ENCODE measurements around the gene RAB21.

The RAB21 gene

DNA sequence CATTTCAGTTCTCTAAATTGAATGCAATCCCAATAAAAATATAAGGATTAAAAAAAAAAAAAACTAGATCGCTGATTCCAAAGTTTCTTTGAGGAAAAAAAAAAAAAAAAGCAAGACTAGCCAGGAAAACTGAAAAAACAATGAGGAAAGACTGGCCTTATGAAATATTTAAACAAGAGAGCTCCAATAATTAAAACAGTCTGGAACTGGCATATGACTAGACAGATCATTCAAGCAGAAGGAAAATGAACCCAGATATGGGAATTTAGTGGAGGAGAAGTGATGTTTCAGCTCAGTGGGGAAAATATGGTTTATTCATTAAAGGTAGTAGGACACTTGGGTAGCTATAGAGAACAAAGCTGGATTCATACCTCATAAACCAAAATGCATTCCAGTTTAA, 42.9 kb downstream of the RAB21 start:
- TF ChIP-seq CEBPB (IDR thresholded peaks at IDR 0.05) (no peak), FOXM1 (IDR thresholded peaks at IDR 0.05; ENCODE audit: borderline replicate concordance, low read depth) (no peak), TAF1 (IDR thresholded peaks at IDR 0.05; ENCODE audit: low read depth) (no peak), TCF12 (IDR thresholded peaks at IDR 0.05; ENCODE audit: low read depth) (no peak), NFIC (IDR thresholded peaks at IDR 0.05) (no peak), RAD21 (IDR thresholded peaks at IDR 0.05; ENCODE audit: low read depth) (no peak), EGR1 (IDR thresholded peaks at IDR 0.05) (no peak), YY1 (IDR thresholded peaks at IDR 0.05; ENCODE audit: low read depth) (no peak), MAX (IDR thresholded peaks at IDR 0.05) (no peak), REST (IDR thresholded peaks at IDR 0.05; ENCODE audit: low read depth) (no peak), ZBTB7A (IDR thresholded peaks at IDR 0.05; ENCODE audit: low read depth) (no peak), CREB1 (IDR thresholded peaks at IDR 0.05; ENCODE audit: low read depth) (no peak), USF1 (IDR thresholded peaks at IDR 0.05) (no peak), EP300 (IDR thresholded peaks at IDR 0.05; ENCODE audit: borderline replicate concordance) (no peak), TEAD4 (IDR thresholded peaks at IDR 0.05) (no peak)

DNA sequence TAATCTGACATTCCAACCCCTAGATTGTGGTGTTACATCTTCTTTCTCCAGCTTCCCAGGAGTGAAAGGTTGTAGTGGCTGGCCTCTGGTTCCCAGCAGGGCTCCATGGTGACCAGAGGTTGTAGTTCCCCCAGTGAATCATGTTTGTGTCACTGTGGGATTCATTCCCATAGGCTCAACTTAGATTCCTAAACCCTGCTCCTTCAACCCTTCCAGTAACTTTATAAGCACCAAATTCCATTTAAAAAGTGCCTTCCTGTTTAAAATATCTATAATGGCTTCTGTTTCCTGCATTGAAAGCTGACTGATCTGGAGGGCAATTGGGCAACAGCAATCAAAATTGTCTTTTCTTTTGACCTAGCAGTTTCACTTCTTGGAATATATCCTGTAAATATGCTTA, 44.4 kb downstream of the RAB21 start:
- TF ChIP-seq ZBTB7A (IDR thresholded peaks at IDR 0.05; ENCODE audit: low read depth) = no peak
- TF ChIP-seq CEBPB (IDR thresholded peaks at IDR 0.05) = no peak

GRCh38 chr12:71800177-71800576, 45.5 kb downstream of the RAB21 start:
- TF ChIP-seq TCF12 (IDR thresholded peaks at IDR 0.05; ENCODE audit: low read depth) (no peak), CREB1 (IDR thresholded peaks at IDR 0.05; ENCODE audit: low read depth) (no peak), MAX (IDR thresholded peaks at IDR 0.05) (no peak), CEBPB (IDR thresholded peaks at IDR 0.05) (no peak), TEAD4 (IDR thresholded peaks at IDR 0.05) (no peak), YY1 (IDR thresholded peaks at IDR 0.05; ENCODE audit: low read depth) (no peak), USF1 (IDR thresholded peaks at IDR 0.05) (no peak), EGR1 (IDR thresholded peaks at IDR 0.05) (no peak)

DNA sequence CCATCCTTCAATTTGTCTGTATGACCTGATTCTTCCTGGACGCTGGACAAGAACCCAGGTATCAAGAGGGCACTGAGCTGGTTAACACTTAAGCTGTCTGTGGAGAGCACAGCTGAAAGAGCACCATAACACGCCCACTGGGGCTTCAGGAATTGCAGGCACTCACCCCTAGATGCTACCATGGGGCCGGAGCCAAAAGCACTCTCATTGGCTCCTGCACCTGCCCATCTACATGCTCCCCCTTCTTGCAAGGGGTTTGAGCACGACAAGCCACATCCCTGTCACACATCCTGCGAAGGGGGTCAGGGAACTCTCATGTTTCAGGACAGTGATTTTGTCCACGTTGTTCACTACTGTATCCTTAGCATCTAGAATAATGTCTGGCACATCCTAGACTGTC, 49.8 kb downstream of the RAB21 start:
- no peak for TF ChIP-seq RAD21 (IDR thresholded peaks at IDR 0.05; ENCODE audit: low read depth)
- no peak for TF ChIP-seq TEAD4 (IDR thresholded peaks at IDR 0.05)
- no peak for TF ChIP-seq ZBTB7A (IDR thresholded peaks at IDR 0.05; ENCODE audit: low read depth)
- no peak for TF ChIP-seq FOXM1 (IDR thresholded peaks at IDR 0.05; ENCODE audit: borderline replicate concordance, low read depth)
- no peak for TF ChIP-seq MAX (IDR thresholded peaks at IDR 0.05)
- no peak for TF ChIP-seq CREB1 (IDR thresholded peaks at IDR 0.05; ENCODE audit: low read depth)
- no peak for TF ChIP-seq EP300 (IDR thresholded peaks at IDR 0.05; ENCODE audit: borderline replicate concordance)
- no peak for TF ChIP-seq USF1 (IDR thresholded peaks at IDR 0.05)
- TF ChIP-seq NFIC (IDR thresholded peaks at IDR 0.05) = no peak
- TF ChIP-seq REST (IDR thresholded peaks at IDR 0.05; ENCODE audit: low read depth) = no peak
- no peak for TF ChIP-seq YY1 (IDR thresholded peaks at IDR 0.05; ENCODE audit: low read depth)
- TF ChIP-seq EGR1 (IDR thresholded peaks at IDR 0.05) = no peak
- TF ChIP-seq CEBPB (IDR thresholded peaks at IDR 0.05) = no peak

- no peak for TF ChIP-seq EGR1 (IDR thresholded peaks at IDR 0.05)
- TF ChIP-seq TAF1 (IDR thresholded peaks at IDR 0.05; ENCODE audit: low read depth) = no peak
- no peak for TF ChIP-seq YY1 (IDR thresholded peaks at IDR 0.05; ENCODE audit: low read depth)
- TF ChIP-seq RAD21 (IDR thresholded peaks at IDR 0.05; ENCODE audit: low read depth) = no peak
- no peak for TF ChIP-seq MAX (IDR thresholded peaks at IDR 0.05)
- no peak for TF ChIP-seq CEBPB (IDR thresholded peaks at IDR 0.05)
- no peak for TF ChIP-seq FOXM1 (IDR thresholded peaks at IDR 0.05; ENCODE audit: borderline replicate concordance, low read depth)
- TF ChIP-seq REST (IDR thresholded peaks at IDR 0.05; ENCODE audit: low read depth) = no peak
- TF ChIP-seq USF1 (IDR thresholded peaks at IDR 0.05) = no peak
These were observed 56.3 kb downstream of the RAB21 start for GRCh38 chr12:71810921-71811320.

Data from Ishikawa (cell line).